Gastroesophageal sphincter (tissue), 3 donors: ENCODE data around the gene EEF2.

ENCODE experiments used
- CTCF ChIP-seq, 4 experiments: fragments of 200-600 bp in 2 of 4; fragments of 450-650 bp in 2 of 4; sonication (generic) in 1 of 4; IDR thresholded peaks; one replicate each; pipeline ENCODE4 v1.5.1; 2017 to 2019; ENCODE audit warnings: antibody characterized with exemption in 4 of 4, mild to moderate bottlenecking in 2 of 4, moderate library complexity in 2 of 4
- EP300 ChIP-seq: sonication (generic); formaldehyde crosslinking; IDR thresholded peaks from one replicate; pipeline ENCODE4 v1.6.1; 2017; ENCODE audit warnings: antibody characterized with exemption, mild to moderate bottlenecking

- peak in 1 of 4 experiments; percentile 2 for TF ChIP-seq CTCF (IDR thresholded peaks at IDR 0.05)
- no peak for TF ChIP-seq EP300
Measured at GRCh38 chr19:3977242-3978143, 7.8 kb downstream of the EEF2 start.
